CD4-positive, alpha-beta T cell (primary cell): ENCODE data around the gene EVA1A. TPM values are rescaled to one million over a fixed set of nuclear protein-coding genes. Genes with fewer than 3 reads are reported as not detected.

ENCODE experiments used
- ATAC-seq: fragments of 200-7000 bp; cut with Tn5 transposase; one replicate; pipeline ENCODE4 v1.10.0; 2022; ENCODE audit warnings: mild to moderate bottlenecking; ENCODE audit not compliant: poor library complexity
- CTCF ChIA-PET: fragments of 350-600 bp; sonication (Branson Sonifier 250); formaldehyde crosslinking; loops from one replicate; lab custom pipeline; 2021; ENCODE audit warnings: antibody characterized with exemption, inconsistent platforms; lab: Charles Lee
- POLR2A ChIA-PET: fragments of 350-600 bp; sonication (Branson Sonifier 250); formaldehyde crosslinking; loops from one replicate; lab custom pipeline; 2021; ENCODE audit warnings: antibody characterized with exemption, inconsistent platforms; lab: Charles Lee
- DNase-seq, 14 experiments: peaks; one replicate each; pipeline ENCODE4 v3.0.0-alpha.2; 2013 to 2020; ENCODE audit warnings: mixed read lengths in 2 of 14
- H3K27ac ChIP-seq, 2 donors: one replicate each; pipeline versions ENCODE4 v1.5.1 to v1.7.0; 2013; ENCODE audit warnings: low read length in 2 of 2, low read depth in 1 of 2, mild to moderate bottlenecking in 1 of 2
- H3K27me3 ChIP-seq, 2 experiments: 1 replicate in 1 of 2; 2 replicates in 1 of 2; pipeline versions ENCODE4 v1.6.1 to v1.7.0; 2013; ENCODE audit warnings: low read length in 2 of 2, control low read depth in 1 of 2, mild to moderate bottlenecking in 1 of 2, moderate library complexity in 1 of 2; ENCODE audit not compliant: insufficient read depth in 2 of 2, control insufficient read depth in 1 of 2
- H3K36me3 ChIP-seq: one replicate; pipeline ENCODE4 v1.6.1; 2013; ENCODE audit warnings: low read length, control low read depth; ENCODE audit not compliant: insufficient read depth
- H3K4me1 ChIP-seq: one replicate; pipeline ENCODE4 v1.6.1; 2013; ENCODE audit warnings: low read length, control low read depth; ENCODE audit not compliant: insufficient read depth
- H3K4me3 ChIP-seq: one replicate; pipeline ENCODE4 v1.5.1; 2013; ENCODE audit warnings: mild to moderate bottlenecking, low read length, moderate library complexity
- H3K9me3 ChIP-seq, 2 experiments: 1 replicate in 1 of 2; 2 replicates in 1 of 2; pipeline versions ENCODE4 v1.6.1 to v1.7.0; 2013; ENCODE audit warnings: low read length in 2 of 2, mild to moderate bottlenecking in 2 of 2, control low read depth in 1 of 2, moderate library complexity in 1 of 2; ENCODE audit not compliant: control insufficient read depth in 1 of 2, insufficient read depth in 1 of 2
- H3K27ac Mint-ChIP-seq: one replicate; pipeline ENCODE4 v1.8.0; 2020; ENCODE audit warnings: mixed read lengths
- H3K27me3 Mint-ChIP-seq: one replicate; pipeline ENCODE4 v1.8.0; 2021; ENCODE audit warnings: mixed read lengths
- H3K36me3 Mint-ChIP-seq: one replicate; pipeline ENCODE4 v1.8.0; 2021; ENCODE audit warnings: low read depth, mixed read lengths
- H3K4me1 Mint-ChIP-seq: one replicate; pipeline ENCODE4 v1.8.0; 2021; ENCODE audit warnings: low read depth, mixed read lengths
- H3K4me3 Mint-ChIP-seq: one replicate; pipeline ENCODE4 v1.8.0; 2020; ENCODE audit warnings: mild to moderate bottlenecking, mixed read lengths
- H3K9me3 Mint-ChIP-seq: one replicate; pipeline ENCODE4 v1.8.0; 2020; ENCODE audit warnings: mixed read lengths
- CTCF ChIP-seq: fragments of 200-600 bp; IDR thresholded peaks from one replicate; pipeline ENCODE4 v1.8.0; 2022; ENCODE audit warnings: antibody characterized with exemption, mild to moderate bottlenecking
- intact Hi-C, 2 experiments: fragments of 100-400 bp; cut with DNase I in 1 of 2; cut with micrococcal nuclease in 1 of 2; formaldehyde crosslinking; loops; one replicate each; pipeline versions ENCODE4 v1.15.1 to v1.9.0; 2023 to 2025; cut with DNase I, micrococcal nuclease
- total RNA-seq, 174 experiments: library from RNA in 2 of 174; stranded (reverse) in 2 of 174; gene quantifications; one replicate each; pipeline ENCODE4 v1.2.3 and lab custom pipeline; 2021 to 2026

Gene EVA1A
- total RNA-seq, 2 experiments from 2014 or later, result not detected

GRCh38 chr2:75450068-75450467 lies 110.7 kb downstream of the EVA1A start:
- Mint-ChIP-seq H3K9me3 (no peaks in the 10 kb centered on the region), H3K27me3 (peaks cover 4% of the 10 kb centered on the region), H3K36me3 (no peaks in the 10 kb centered on the region), H3K4me3 (no peak overlapping the region), H3K27ac (no peak overlapping the region), H3K4me1 (no peaks in the 10 kb centered on the region)
- DNase-seq, result no peak
- POLR2A ChIA-PET, result no interaction called here
- no peak overlapping the region for H3K27ac ChIP-seq
- CTCF ChIA-PET, result no interaction called here
- peaks cover 0 to 7% of the 10 kb centered on the region in 2 experiments for H3K9me3 ChIP-seq
- ATAC-seq, result no peak
- intact Hi-C loops, result no loop called here
- H3K4me3 ChIP-seq, result no peak overlapping the region
- no peaks in the 10 kb centered on the region for H3K4me1 ChIP-seq
- H3K36me3 ChIP-seq, result no peaks in the 10 kb centered on the region
- TF ChIP-seq CTCF, result no peak
- no peaks in the 10 kb centered on the region for H3K27me3 ChIP-seq

- H3K36me3 ChIP-seq, result no peaks in the 10 kb centered on the region
- Mint-ChIP-seq H3K4me1 (no peaks in the 10 kb centered on the region), H3K27me3 (peaks cover 11% of the 10 kb centered on the region), H3K4me3 (no peak overlapping the region), H3K9me3 (no peaks in the 10 kb centered on the region), H3K27ac (no peak overlapping the region), H3K36me3 (no peaks in the 10 kb centered on the region)
- H3K27ac ChIP-seq, result no peak overlapping the region
- ChIA-PET CTCF (no interaction called here), POLR2A (no interaction called here)
- DNase-seq, result no peak
- TF ChIP-seq CTCF, result no peak
- intact Hi-C loops, result no loop called here
- H3K9me3 ChIP-seq, result peaks cover 0 to 7% of the 10 kb centered on the region in 2 experiments
- H3K27me3 ChIP-seq, result no peaks in the 10 kb centered on the region
- ATAC-seq, result no peak
- no peaks in the 10 kb centered on the region for H3K4me1 ChIP-seq
- H3K4me3 ChIP-seq, result no peak overlapping the region
Observed at GRCh38 chr2:75447176-75447575, 113.6 kb downstream of the EVA1A start.

Other genes starting within 250 kb of the EVA1A start
- 10 to 100 TPM; 10.7 to 14.9 TPM for gene MRPL19, start 85.8 kb upstream of the EVA1A start, total RNA-seq
- 10 to 100 TPM; 15.7 to 17.1 TPM for gene GCFC2, start 150.0 kb upstream of the EVA1A start, total RNA-seq